HG03064 (cell line): ENCODE results near the gene NRSN1.
"Not testable (repeated sequence)": the region's sequence is repeated elsewhere in the genome, so short reads cannot be mapped to it uniquely, and the experiment has no call there.

Source experiments
- ATAC-seq: cut with Tn5 transposase; IDR thresholded peaks from one replicate; pipeline ENCODE4 v1.9.1; 2021; ENCODE audit warnings: low read depth; ENCODE audit not compliant: unreplicated experiment

NRSN1 gene

DNA sequence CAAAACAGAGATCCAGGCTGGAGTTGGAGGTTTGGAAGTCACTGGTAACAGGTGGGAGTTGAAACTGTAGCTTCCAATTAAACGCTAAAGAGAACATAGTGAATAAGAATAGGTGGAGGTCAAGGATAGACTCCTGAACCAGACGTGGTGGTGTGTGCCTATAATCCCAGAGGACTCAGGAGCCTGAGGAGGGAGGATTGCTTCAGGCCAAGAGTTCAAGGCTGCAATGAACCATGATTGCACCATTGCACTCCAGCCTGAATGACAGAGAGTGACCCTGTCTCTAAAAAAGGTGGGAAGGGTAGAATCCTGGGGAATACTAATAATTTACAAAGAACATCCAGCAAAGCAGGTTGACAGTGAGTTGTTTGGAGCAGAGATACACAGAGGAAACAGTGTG is 13.6 kb downstream of the NRSN1 start:
- no peak for ATAC-seq

- ATAC-seq: no peak
These were observed 14.6 kb downstream of the NRSN1 start for GRCh38 chr6:24140591-24140990.

DNA sequence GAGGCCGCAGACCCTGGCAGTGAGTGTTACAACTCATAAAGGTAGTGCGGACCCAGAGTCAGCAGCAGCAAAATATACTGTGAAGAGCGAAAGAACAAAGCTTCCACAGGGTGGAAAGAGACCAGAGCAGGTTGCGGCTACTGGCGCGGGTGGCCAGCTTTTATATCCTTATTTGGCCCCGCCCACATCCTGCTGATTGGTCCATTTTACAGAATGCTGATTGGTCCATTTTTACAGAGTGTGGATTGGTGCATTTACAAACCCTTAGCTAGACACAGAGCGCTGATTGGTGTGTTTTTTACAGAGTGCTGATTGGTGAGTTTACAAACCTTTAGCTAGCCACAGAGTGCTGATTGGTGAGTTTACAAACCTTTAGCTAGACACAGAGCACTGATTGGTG is 16.7 kb downstream of the NRSN1 start:
- ATAC-seq: not testable (repeated sequence)

- ATAC-seq: no peak
These were observed 19.7 kb downstream of the NRSN1 start for GRCh38 chr6:24145690-24146131.

- ATAC-seq: no peak
These were observed 20.9 kb downstream of the NRSN1 start for GRCh38 chr6:24146871-24147270.

- ATAC-seq: no peak
These were observed 21.6 kb downstream of the NRSN1 start for GRCh38 chr6:24147511-24148153.

DNA sequence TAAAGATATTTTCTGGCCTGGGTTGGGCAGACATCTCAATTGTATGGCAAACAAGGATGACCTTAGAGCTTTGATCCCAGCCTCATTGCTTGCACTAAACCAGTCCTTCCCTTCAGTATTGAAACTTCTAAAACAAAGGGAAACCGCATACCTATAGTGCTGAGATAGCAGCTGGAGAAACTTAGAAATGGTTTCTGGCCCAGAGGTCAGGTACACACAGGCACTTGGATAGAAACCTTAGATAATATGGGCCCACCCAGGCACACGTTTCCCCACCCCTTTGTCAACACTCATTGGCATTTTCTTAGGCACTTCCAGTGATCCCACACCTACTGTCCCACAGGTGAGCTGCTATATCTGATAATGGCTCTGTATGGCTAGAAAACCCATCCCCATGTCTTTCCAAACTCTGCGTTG is 22.1 kb downstream of the NRSN1 start:
- no peak for ATAC-seq

- no peak for ATAC-seq
These were observed 22.7 kb downstream of the NRSN1 start for GRCh38 chr6:24148684-24149083.

GRCh38 chr6:24149296-24149695 is 23.3 kb downstream of the NRSN1 start:
- ATAC-seq: no peak

- no peak for ATAC-seq
These were observed 23.8 kb downstream of the NRSN1 start for GRCh38 chr6:24149836-24150235.

DNA sequence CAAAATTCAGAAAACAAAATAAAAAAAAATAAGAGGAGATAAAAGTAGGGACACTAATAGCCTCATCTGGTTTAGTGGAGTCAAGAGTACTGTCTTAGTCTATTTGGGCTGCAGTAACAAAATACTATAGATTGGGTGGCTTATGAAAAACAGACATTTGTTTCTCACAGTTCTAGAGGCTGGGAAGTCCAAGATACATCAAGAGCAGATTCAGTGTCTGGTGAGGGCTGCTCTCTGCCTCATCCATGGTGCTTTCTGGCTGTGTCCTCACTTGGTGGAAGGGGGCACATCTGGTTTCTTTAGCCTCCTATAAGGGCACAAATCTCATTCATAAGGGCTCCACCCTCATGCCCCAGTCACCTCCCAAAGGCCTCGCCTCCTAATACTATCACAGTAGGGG is 26.0 kb downstream of the NRSN1 start:
- ATAC-seq: no peak

DNA sequence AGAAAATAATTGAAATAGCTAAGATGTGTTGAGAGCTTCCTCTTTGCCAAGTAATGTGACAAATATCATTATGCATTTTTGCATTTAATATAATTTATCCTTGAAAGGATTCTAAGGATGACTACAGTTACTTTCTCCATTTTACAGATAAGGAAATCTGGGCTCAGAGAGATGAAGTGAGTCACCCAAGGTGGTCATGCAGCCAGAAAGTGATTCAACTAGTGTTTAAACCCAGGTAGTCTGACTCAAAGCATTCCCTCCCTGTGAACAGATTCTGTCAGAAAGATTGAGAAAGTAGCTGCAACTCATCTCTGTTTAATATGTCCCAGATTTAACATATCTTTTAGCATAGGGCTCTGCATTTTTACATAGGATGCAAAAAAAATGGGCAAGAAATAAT is 28.1 kb downstream of the NRSN1 start:
- no peak for ATAC-seq

- no peak for ATAC-seq
These were observed 31.9 kb downstream of the NRSN1 start for GRCh38 chr6:24157886-24158285.

DNA sequence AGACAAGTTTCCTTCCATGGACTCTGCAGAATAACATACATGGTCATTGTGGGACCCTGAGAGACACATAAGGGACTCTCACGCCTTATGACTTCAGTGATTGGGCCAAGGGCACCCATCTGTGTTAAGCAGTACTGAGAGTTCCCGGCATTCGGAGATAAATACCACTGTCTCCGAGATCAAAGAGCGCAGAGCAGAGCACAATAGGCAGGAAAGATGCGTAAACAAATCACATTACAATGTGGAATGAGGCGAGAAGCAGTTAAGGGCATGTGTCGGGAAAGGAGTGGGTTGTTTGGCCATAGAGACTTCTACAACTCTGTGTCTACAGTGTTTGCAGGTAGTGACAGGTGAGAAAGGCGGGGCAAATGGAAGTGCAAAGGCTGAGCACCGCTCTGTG is 57.6 kb downstream of the NRSN1 start:
- no peak for ATAC-seq

DNA sequence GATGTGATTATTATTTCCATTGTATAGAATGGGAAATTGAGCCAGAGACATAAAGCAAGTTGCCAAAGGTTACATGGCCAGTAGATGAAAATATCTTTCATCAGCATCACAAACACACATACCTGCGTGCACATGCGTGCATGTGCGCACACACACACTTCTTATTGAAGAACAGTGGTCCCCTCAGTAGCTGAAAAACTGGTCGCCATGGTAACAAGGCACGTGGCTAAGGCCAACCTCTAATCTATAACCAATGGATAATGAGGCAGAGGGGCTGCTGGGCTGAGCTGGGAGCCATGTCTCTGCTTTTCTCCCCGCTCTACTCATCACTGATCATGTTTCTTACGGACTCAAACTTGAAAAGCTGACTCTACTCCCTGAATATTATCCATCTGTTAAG is 60.3 kb downstream of the NRSN1 start:
- ATAC-seq: no peak

- ATAC-seq: no peak
These were observed 62.1 kb downstream of the NRSN1 start for GRCh38 chr6:24187965-24188577.

DNA sequence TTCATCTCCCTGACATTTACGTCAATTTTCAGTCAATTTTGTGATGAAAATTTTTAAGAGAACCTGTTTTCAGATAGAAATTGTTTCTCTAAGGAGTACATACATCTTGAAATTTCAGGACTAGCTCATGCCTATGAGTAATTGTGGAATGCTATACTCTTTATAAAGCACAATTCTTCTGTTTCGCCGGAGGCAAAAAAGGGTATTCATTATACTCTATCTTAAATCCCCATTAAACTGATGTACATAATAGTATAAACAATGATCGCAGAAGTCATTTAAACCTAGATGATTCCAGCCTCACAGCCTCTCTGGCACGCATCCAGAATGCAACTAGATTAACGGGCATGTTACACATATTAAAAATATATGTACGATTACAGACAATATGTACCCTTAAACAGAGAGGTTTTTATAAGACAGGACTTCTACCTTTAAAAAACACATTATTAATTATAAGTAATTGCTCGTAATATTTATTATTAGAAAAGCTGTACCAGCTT is 62.6 kb downstream of the NRSN1 start:
- ATAC-seq: no peak

GRCh38 chr6:24191346-24191745 is 65.3 kb downstream of the NRSN1 start:
- no peak for ATAC-seq

GRCh38 chr6:24193364-24193763 is 67.3 kb downstream of the NRSN1 start:
- ATAC-seq: no peak

GRCh38 chr6:24194978-24195700 is 69.1 kb downstream of the NRSN1 start:
- no peak for ATAC-seq

DNA sequence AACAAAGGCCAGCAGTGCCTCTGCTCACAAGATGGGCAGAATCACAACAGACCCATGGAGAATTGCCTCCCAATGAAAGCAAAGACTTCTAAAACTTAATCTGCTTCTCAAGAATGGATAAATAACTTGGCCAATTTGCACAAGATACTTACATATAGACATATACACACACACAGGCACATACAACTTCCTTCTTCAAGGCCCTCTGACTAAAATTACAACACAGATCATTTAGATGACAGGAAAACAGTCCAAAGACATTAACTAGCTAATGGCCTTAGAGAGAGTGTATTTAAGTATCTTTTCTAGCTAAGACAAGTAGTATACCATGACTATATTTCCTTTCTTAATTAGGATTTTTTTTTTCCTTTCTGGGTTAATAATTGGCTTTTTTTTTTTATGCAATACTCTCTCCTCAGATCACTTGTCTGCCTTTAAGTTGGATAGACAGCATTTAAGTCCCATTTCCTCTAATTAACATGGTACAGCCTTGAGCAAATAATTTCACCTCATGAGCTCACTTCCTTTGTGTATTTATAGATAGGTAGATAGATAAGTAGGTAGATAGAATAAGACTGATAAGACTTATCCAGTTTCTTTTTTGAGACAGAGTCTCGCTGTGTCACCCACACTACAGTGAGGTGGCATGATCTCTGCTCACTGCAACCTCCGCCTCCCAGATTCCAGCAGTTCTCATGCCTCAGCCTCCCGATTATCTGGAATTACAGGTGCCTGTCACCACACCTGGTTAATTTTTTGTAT is 70.0 kb downstream of the NRSN1 start:
- ATAC-seq: no peak
